Right atrium auricular region (tissue), 2 donors: Measurements from ENCODE around the gene CEP112. TPM values are rescaled to one million over a fixed set of nuclear protein-coding genes. Genes with fewer than 3 reads are reported as not detected.

ENCODE experiments used
- DNase-seq: peaks from one replicate; pipeline ENCODE4 v3.0.0-alpha.2; 2019; ENCODE audit warnings: low spot score
- H3K27ac ChIP-seq, 2 donors: fragments of 200-600 bp; sonication (generic); 1 replicate in 1 of 2; 2 replicates in 1 of 2; pipeline ENCODE4 v1.5.1; 2016 to 2019
- H3K27me3 ChIP-seq, 2 donors: fragments of 200-600 bp; sonication (generic); one replicate each; pipeline versions ENCODE4 v1.5.1 to v1.6.0; 2017 to 2019
- H3K36me3 ChIP-seq: fragments of 200-600 bp; sonication (generic); one replicate; pipeline ENCODE4 v1.5.1; 2016
- H3K4me1 ChIP-seq, 2 donors: fragments of 200-600 bp; sonication (generic); one replicate each; pipeline versions ENCODE4 v1.5.1 to v1.6.0; 2017 to 2019
- H3K4me3 ChIP-seq, 2 donors: fragments of 200-600 bp; sonication (generic); 1 replicate in 1 of 2; 2 replicates in 1 of 2; pipeline ENCODE4 v1.5.1; 2017 to 2019; ENCODE audit warnings: mild to moderate bottlenecking in 1 of 2, moderate library complexity in 1 of 2
- H3K9me3 ChIP-seq, 2 donors: fragments of 200-600 bp; sonication (generic); one replicate each; pipeline ENCODE4 v1.5.1; 2019
- total RNA-seq, 2 donors: library from RNA; depleted of rRNA; stranded (reverse); fragments of >200 nt; gene quantifications; one replicate each; pipeline ENCODE4 v1.1.0, GENCODE V29; 2016
- TF ChIP-seq, protein P1 (sequence below), 2 donors: fragments of 200-600 bp; sonication (generic); IDR thresholded peaks; one replicate each; pipeline ENCODE4 v1.5.1; 2019; ENCODE audit warnings: antibody characterized with exemption in 2 of 2

Gene CEP112
- total RNA-seq, 2 donors from 2014 or later: 8.1 to 11.2 TPM

DNA sequence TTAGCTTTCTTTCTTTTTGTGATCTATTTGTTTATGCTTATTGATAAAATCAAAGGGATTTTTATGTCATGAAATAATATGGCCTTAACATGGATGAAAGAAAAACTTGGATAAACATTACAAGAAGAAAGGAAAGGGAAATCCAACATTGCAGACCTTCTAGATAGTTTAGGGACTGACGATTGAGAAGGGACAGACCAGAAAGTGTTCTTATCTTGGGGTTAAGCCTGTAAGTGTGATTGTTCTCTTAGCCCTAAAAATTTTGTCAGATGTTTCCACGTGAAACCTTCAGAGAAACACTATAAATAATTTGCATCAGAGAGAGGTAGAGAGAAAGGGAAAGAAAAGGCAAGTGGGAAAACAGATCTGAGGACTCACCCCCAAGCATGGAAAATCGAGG, 473.3 kb downstream of the CEP112 start:
- Histone ChIP-seq H3K9me3 (no peaks in the 10 kb centered on the region), H3K27ac (no peak overlapping the region), H3K4me1 (no peaks in the 10 kb centered on the region), H3K4me3 (no peak overlapping the region), H3K36me3 (no peaks in the 10 kb centered on the region), H3K27me3 (no peaks in the 10 kb centered on the region)
- no peak for DNase-seq
- TF ChIP-seq, protein P1, sequence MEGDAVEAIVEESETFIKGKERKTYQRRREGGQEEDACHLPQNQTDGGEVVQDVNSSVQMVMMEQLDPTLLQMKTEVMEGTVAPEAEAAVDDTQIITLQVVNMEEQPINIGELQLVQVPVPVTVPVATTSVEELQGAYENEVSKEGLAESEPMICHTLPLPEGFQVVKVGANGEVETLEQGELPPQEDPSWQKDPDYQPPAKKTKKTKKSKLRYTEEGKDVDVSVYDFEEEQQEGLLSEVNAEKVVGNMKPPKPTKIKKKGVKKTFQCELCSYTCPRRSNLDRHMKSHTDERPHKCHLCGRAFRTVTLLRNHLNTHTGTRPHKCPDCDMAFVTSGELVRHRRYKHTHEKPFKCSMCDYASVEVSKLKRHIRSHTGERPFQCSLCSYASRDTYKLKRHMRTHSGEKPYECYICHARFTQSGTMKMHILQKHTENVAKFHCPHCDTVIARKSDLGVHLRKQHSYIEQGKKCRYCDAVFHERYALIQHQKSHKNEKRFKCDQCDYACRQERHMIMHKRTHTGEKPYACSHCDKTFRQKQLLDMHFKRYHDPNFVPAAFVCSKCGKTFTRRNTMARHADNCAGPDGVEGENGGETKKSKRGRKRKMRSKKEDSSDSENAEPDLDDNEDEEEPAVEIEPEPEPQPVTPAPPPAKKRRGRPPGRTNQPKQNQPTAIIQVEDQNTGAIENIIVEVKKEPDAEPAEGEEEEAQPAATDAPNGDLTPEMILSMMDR (IDR thresholded peaks at IDR 0.05): no peak

- H3K27ac ChIP-seq: no peak overlapping the region
- H3K4me1 ChIP-seq: no peaks in the 10 kb centered on the region
- DNase-seq: no peak
- no peaks in the 10 kb centered on the region for H3K36me3 ChIP-seq
- H3K9me3 ChIP-seq: no peaks in the 10 kb centered on the region
- no peak overlapping the region for H3K4me3 ChIP-seq
- TF ChIP-seq, protein P1 (IDR thresholded peaks at IDR 0.05): no peak
- no peaks in the 10 kb centered on the region for H3K27me3 ChIP-seq
Observed at GRCh38 chr17:65712383-65713267, 479.3 kb downstream of the CEP112 start.

DNA sequence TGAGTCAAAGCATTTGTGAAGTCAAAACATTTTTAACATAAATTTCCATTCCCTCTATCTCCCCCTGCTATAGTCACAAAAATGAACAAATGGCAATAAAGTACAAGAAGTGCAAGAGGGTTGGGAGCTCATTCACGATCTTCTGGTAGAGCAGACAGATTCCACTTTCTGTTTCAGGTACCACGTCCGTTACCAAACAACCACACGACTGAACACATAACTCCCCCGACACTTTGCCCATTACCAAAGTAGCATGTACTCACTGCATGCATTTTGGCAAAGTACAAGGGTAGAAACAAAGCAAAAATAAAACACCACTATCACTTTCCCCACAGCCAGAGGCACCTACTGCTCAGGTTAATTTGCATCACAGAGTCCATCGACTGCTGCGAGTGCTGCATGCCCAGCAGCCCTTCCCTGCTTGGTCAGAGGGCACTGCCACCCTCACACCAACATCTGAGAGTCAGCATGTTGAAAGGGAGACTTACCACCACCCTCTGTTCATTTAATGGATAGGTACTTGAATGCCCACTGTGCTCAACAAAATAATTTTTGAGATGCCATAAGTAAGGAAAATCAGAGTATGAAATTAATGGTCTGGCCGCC, 480.2 kb downstream of the CEP112 start:
- Histone ChIP-seq H3K4me3 (no peak overlapping the region), H3K9me3 (no peaks in the 10 kb centered on the region), H3K27ac (no peak overlapping the region), H3K36me3 (no peaks in the 10 kb centered on the region), H3K27me3 (no peaks in the 10 kb centered on the region), H3K4me1 (no peaks in the 10 kb centered on the region)
- TF ChIP-seq, protein P1 (IDR thresholded peaks at IDR 0.05): no peak
- DNase-seq: no peak

GRCh38 chr17:65707780-65708179, 484.2 kb downstream of the CEP112 start:
- DNase-seq: no peak
- Histone ChIP-seq H3K4me3 (no peak overlapping the region), H3K36me3 (no peaks in the 10 kb centered on the region), H3K27ac (no peak overlapping the region), H3K4me1 (no peaks in the 10 kb centered on the region), H3K9me3 (no peaks in the 10 kb centered on the region), H3K27me3 (no peaks in the 10 kb centered on the region)
- TF ChIP-seq, protein P1 (IDR thresholded peaks at IDR 0.05): no peak

GRCh38 chr17:65704731-65705130, 487.2 kb downstream of the CEP112 start:
- Histone ChIP-seq H3K27ac (no peak overlapping the region), H3K4me1 (no peaks in the 10 kb centered on the region), H3K9me3 (no peaks in the 10 kb centered on the region), H3K4me3 (no peak overlapping the region), H3K27me3 (no peaks in the 10 kb centered on the region), H3K36me3 (no peaks in the 10 kb centered on the region)
- TF ChIP-seq, protein P1 (IDR thresholded peaks at IDR 0.05): no peak
- DNase-seq: no peak
